DOHH2 (cell line): ENCODE data around the gene STEAP4.

ENCODE experiments used
- H3F3A ChIP-seq: fragments of 200-600 bp; sonication (generic), shearing (Covaris generic); 2 replicates; pipeline ENCODE4 v1.6.0; 2016; ENCODE audit warnings: antibody characterized with exemption, mild to moderate bottlenecking; ENCODE audit not compliant: control insufficient read depth, insufficient read depth
- H3K27ac ChIP-seq: fragments of 200-600 bp; sonication (generic); 2 replicates; pipeline ENCODE4 v1.5.1; 2014; ENCODE audit warnings: low read depth, mild to moderate bottlenecking, low read length, moderate library complexity
- H3K27me3 ChIP-seq: fragments of 200-600 bp; sonication (generic); 2 replicates; pipeline ENCODE4 v1.6.1; 2014; ENCODE audit warnings: mild to moderate bottlenecking, low read length, mixed read lengths; ENCODE audit not compliant: control insufficient read depth
- H3K36me3 ChIP-seq: fragments of 200-600 bp; sonication (generic); 2 replicates; pipeline ENCODE4 v1.6.1; 2014; ENCODE audit warnings: mild to moderate bottlenecking, low read length, moderate library complexity, mixed read lengths; ENCODE audit not compliant: control insufficient read depth
- H3K4me1 ChIP-seq: fragments of 200-600 bp; sonication (generic); 2 replicates; pipeline ENCODE4 v1.6.1; 2014; ENCODE audit warnings: mild to moderate bottlenecking, low read length, mixed read lengths; ENCODE audit not compliant: control insufficient read depth
- H3K4me2 ChIP-seq: fragments of 200-600 bp; sonication (generic); 2 replicates; pipeline ENCODE4 v1.6.0; 2014; ENCODE audit warnings: mild to moderate bottlenecking, low read length, moderate library complexity
- H3K4me3 ChIP-seq: fragments of 200-600 bp; sonication (generic); 2 replicates; pipeline ENCODE4 v1.5.1; 2014; ENCODE audit warnings: mild to moderate bottlenecking, low read length, mixed read lengths
- H3K79me2 ChIP-seq: fragments of 200-600 bp; sonication (generic); 2 replicates; pipeline ENCODE4 v1.6.1; 2014; ENCODE audit warnings: mild to moderate bottlenecking, low read length, mixed read lengths; ENCODE audit not compliant: control insufficient read depth
- H3K9me2 ChIP-seq: fragments of 200-600 bp; sonication (generic); replicated peaks from 2 replicates; pipeline ENCODE4 v1.6.1; 2014; ENCODE audit warnings: mild to moderate bottlenecking, low read length, mixed read lengths; ENCODE audit not compliant: control insufficient read depth
- H3K9me3 ChIP-seq: fragments of 200-600 bp; sonication (generic); 2 replicates; pipeline ENCODE4 v1.6.1; 2014; ENCODE audit warnings: antibody characterized with exemption, low read length, mixed read lengths; ENCODE audit not compliant: control insufficient read depth, insufficient read depth
- H4K20me1 ChIP-seq: fragments of 200-600 bp; sonication (generic); 2 replicates; pipeline ENCODE4 v1.6.0; 2014; ENCODE audit warnings: low read depth, mild to moderate bottlenecking, antibody characterized with exemption, low read length, moderate library complexity; ENCODE audit not compliant: control insufficient read depth, insufficient read depth
- EZH2phosphoT487 ChIP-seq: fragments of 200-600 bp; sonication (generic); IDR thresholded peaks from 2 replicates; pipeline ENCODE4 v1.6.1; 2017; ENCODE audit warnings: borderline replicate concordance, mild to moderate bottlenecking, antibody characterized with exemption, low read length, moderate library complexity, mixed read lengths
- TF ChIP-seq, protein P1 (sequence below): fragments of 200-600 bp; sonication (generic); IDR thresholded peaks from one replicate; pipeline ENCODE4 v1.5.1; 2014; ENCODE audit warnings: antibody characterized with exemption, mild to moderate bottlenecking, low read depth, low read length; ENCODE audit not compliant: poor library complexity, severe bottlenecking

The STEAP4 gene

DNA sequence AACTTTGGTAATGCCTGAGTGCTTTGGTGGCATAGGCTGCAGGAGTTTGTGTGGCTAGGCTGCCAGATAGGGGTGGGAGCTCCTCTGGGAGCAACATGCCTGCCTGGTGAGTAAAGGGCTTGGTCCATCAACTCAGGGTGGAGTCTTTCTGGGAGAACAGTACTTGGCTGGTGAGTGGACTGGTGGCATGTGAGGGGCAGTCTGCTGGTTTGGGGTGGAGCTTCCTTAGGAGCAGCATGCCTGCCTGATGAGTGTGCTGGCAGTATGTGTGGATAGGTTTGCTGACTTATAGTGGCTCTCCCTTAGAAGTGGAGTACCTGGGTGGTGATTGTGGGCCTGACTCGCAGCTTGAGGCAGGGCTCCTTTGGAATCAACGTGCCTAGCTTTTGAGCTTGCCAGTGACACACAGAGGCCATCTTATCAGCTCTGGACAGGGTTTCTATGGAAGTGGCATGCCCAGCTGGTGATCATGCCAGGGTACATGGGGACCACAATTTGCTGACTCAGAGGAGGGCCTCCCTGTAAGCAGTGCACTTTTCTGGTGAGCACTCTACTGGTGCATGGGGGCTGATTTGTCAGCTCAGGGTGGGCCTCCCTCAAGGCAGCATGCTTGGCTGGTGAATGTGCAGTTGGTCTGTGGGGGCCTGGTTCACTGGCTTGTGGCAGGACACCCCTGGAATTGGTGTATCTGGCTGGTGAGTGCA, 51.8 kb downstream of the STEAP4 start:
- H3F3A ChIP-seq: no peaks in the 10 kb centered on the region
- H3K9me3 ChIP-seq: no peaks in the 10 kb centered on the region
- no peak overlapping the region for H3K4me2 ChIP-seq
- H3K4me1 ChIP-seq: no peaks in the 10 kb centered on the region
- no peak overlapping the region for H3K27ac ChIP-seq
- no peaks in the 10 kb centered on the region for H3K27me3 ChIP-seq
- no peaks in the 10 kb centered on the region for H3K79me2 ChIP-seq
- no peak for TF ChIP-seq EZH2phosphoT487
- TF ChIP-seq, protein P1, sequence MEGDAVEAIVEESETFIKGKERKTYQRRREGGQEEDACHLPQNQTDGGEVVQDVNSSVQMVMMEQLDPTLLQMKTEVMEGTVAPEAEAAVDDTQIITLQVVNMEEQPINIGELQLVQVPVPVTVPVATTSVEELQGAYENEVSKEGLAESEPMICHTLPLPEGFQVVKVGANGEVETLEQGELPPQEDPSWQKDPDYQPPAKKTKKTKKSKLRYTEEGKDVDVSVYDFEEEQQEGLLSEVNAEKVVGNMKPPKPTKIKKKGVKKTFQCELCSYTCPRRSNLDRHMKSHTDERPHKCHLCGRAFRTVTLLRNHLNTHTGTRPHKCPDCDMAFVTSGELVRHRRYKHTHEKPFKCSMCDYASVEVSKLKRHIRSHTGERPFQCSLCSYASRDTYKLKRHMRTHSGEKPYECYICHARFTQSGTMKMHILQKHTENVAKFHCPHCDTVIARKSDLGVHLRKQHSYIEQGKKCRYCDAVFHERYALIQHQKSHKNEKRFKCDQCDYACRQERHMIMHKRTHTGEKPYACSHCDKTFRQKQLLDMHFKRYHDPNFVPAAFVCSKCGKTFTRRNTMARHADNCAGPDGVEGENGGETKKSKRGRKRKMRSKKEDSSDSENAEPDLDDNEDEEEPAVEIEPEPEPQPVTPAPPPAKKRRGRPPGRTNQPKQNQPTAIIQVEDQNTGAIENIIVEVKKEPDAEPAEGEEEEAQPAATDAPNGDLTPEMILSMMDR: no peak
- no peak overlapping the region for H3K4me3 ChIP-seq
- H3K9me2 ChIP-seq: no peaks in the 10 kb centered on the region; the same call in 1 of the 2 replicates
- H3K36me3 ChIP-seq: no peaks in the 10 kb centered on the region
- H4K20me1 ChIP-seq: no peaks in the 10 kb centered on the region

DNA sequence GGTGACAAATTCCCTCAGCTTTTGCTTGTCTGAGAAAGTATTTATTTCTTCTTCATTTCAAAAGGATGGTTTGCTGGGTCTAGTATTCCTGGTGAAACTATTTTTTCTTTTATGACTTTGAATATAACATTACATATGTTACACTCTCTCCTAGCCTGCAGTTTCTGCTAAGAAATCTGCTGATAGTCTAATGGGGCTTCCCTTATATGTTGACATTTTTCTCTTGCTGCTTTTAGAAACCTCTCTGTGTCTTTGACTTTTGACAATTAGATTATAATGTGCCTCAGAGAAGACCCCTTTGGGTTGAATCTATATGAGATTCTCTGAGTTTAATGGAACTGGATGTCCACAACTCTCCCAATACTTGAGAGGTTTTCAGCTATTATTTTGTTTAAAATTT, 53.1 kb downstream of the STEAP4 start:
- no peaks in the 10 kb centered on the region for H4K20me1 ChIP-seq
- no peaks in the 10 kb centered on the region for H3K4me1 ChIP-seq
- H3K9me2 ChIP-seq: no peaks in the 10 kb centered on the region
- TF ChIP-seq EZH2phosphoT487: no peak
- TF ChIP-seq, protein P1: no peak
- H3K79me2 ChIP-seq: no peaks in the 10 kb centered on the region
- no peaks in the 10 kb centered on the region for H3K27me3 ChIP-seq
- no peaks in the 10 kb centered on the region for H3F3A ChIP-seq
- H3K27ac ChIP-seq: no peak overlapping the region
- H3K4me3 ChIP-seq: no peak overlapping the region
- H3K36me3 ChIP-seq: no peaks in the 10 kb centered on the region
- no peaks in the 10 kb centered on the region for H3K9me3 ChIP-seq
- no peak overlapping the region for H3K4me2 ChIP-seq

DNA sequence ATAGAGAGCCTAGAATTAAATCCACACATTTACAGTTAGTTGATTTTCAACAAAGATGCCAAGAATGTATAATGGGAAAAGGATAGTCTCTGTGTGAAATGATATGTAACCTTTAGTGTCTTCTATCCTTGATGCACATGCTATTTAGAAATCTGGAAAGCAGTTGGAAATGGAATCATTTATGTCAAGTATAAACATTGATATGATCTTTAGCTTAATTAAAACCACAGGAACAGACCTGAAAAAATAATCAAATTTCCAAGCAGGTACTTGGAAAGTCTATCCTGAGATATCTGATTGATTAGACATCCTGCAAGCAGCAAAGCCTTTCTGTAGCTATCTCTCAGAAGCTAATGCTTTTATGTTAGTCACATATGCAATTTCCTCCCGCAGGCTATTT, 62.4 kb downstream of the STEAP4 start:
- no peaks in the 10 kb centered on the region for H3K4me1 ChIP-seq

More for the DNA sequence above, 62.4 kb downstream of the STEAP4 start:
- H3K27ac ChIP-seq: no peak overlapping the region
- no peak for TF ChIP-seq EZH2phosphoT487
- TF ChIP-seq, protein P1: no peak
- no peaks in the 10 kb centered on the region for H3K36me3 ChIP-seq
- H4K20me1 ChIP-seq: no peaks in the 10 kb centered on the region
- H3K9me2 ChIP-seq: no peaks in the 10 kb centered on the region
- no peak overlapping the region for H3K4me3 ChIP-seq
- H3F3A ChIP-seq: no peaks in the 10 kb centered on the region
- H3K79me2 ChIP-seq: no peaks in the 10 kb centered on the region
- H3K27me3 ChIP-seq: 0 out of 2 replicates have a peak, but pooled peaks cover 3% of the 10 kb centered on the region
- H3K4me2 ChIP-seq: no peak overlapping the region
- H3K9me3 ChIP-seq: no peaks in the 10 kb centered on the region
